GM12878 (cell line): ENCODE measurements around the gene KCNQ1. TPM values are rescaled to one million over a fixed set of nuclear protein-coding genes. Genes with fewer than 3 reads are reported as not detected.

ENCODE experiments used
- ATAC-seq: fragments of 200-7000 bp; cut with Tn5 transposase; 3 replicates; pipeline ENCODE4 v1.9.1; 2020; ENCODE audit warnings: mild to moderate bottlenecking, moderate library complexity
- BruUV-seq: library from RNA; stranded (reverse); fragments of 400-500 nt; replicated peaks from 2 replicates; lab custom pipeline; 2021; lab: Mats Ljungman, UMichigan
- CTCF ChIA-PET: fragments of 300-600 bp; sonication (Branson Sonifier 250); formaldehyde crosslinking; extraction: SDS; loops from one replicate; lab custom pipeline; 2021; ENCODE audit warnings: inconsistent platforms; lab: Yijun Ruan, JAX
- POLR2A ChIA-PET: fragments of 350-600 bp; formaldehyde crosslinking; extraction: SDS; loops from one replicate; lab custom pipeline; 2021; ENCODE audit warnings: inconsistent platforms; lab: Charles Lee
- RAD21 ChIA-PET: fragments of 300-600 bp; sonication (Branson Sonifier 250); formaldehyde crosslinking; loops from one replicate; lab custom pipeline; 2023; ENCODE audit warnings: antibody characterized with exemption; ENCODE audit not compliant: unreplicated experiment; lab: Charles Lee
- SMC1A ChIA-PET: fragments of 300-600 bp; sonication (Branson Sonifier 250); formaldehyde crosslinking; loops from one replicate; lab custom pipeline; 2023; ENCODE audit not compliant: unreplicated experiment, uncharacterized antibody; lab: Charles Lee
- DNase-seq: peaks from one replicate; pipeline ENCODE4 v3.0.0-alpha.2; 2011; ENCODE audit warnings: low read depth, low spot score
- FAIRE-seq: peaks from 3 replicates; lab custom pipeline; 2011; peaks lifted over from hg19 to GRCh38; lab: Jason Lieb, UNC
- H2AFZ ChIP-seq: 2 replicates; pipeline ENCODE4 v1.6.0; 2011; ENCODE audit warnings: low read depth, low read length, control low read depth; ENCODE audit not compliant: control insufficient read depth
- H3K27ac ChIP-seq: 2 replicates; pipeline ENCODE4 v1.5.1; 2011; ENCODE audit warnings: control low read depth; ENCODE audit not compliant: control insufficient read depth, insufficient read depth
- H3K27me3 ChIP-seq, 2 experiments: replicated peaks in 1 of 2; 2 replicates each; pipeline versions ENCODE4 v1.6.0 to v1.6.1; 2011; ENCODE audit warnings: low read length in 1 of 2; ENCODE audit not compliant: control insufficient read depth in 2 of 2, insufficient read depth in 2 of 2
- H3K36me3 ChIP-seq, 2 experiments: 2 replicates each; pipeline ENCODE4 v1.5.1; 2011; ENCODE audit warnings: low read length in 1 of 2; ENCODE audit not compliant: control insufficient read depth in 2 of 2, insufficient read depth in 2 of 2
- H3K4me1 ChIP-seq: 2 replicates; pipeline ENCODE4 v1.6.1; 2011; ENCODE audit warnings: mild to moderate bottlenecking, low read length, moderate library complexity, mixed read lengths; ENCODE audit not compliant: control insufficient read depth, insufficient read depth
- H3K4me2 ChIP-seq: 2 replicates; pipeline ENCODE4 v1.6.0; 2011; ENCODE audit warnings: control low read depth; ENCODE audit not compliant: control insufficient read depth, insufficient read depth
- H3K4me3 ChIP-seq: fragments of 200-600 bp; sonication (generic); 2 replicates; pipeline ENCODE4 v1.5.1; 2016
- H3K79me2 ChIP-seq: 2 replicates; pipeline ENCODE4 v1.6.0; 2011; ENCODE audit warnings: low read length; ENCODE audit not compliant: control insufficient read depth, insufficient read depth
- H3K9ac ChIP-seq: 2 replicates; pipeline ENCODE4 v1.8.0; 2011; ENCODE audit warnings: low read length, control low read depth, mixed read lengths; ENCODE audit not compliant: control insufficient read depth, insufficient read depth
- H3K9me3 ChIP-seq: replicated peaks from 3 replicates; pipeline ENCODE4 v1.5.1; 2011; ENCODE audit warnings: mild to moderate bottlenecking, low read length; ENCODE audit not compliant: control insufficient read depth, insufficient read depth
- H4K20me1 ChIP-seq: 2 replicates; pipeline ENCODE4 v1.6.0; 2011; ENCODE audit not compliant: control insufficient read depth, insufficient read depth
- ASH2L ChIP-seq: fragments of 300-600, 200-600 bp; sonication (generic); IDR thresholded peaks from 2 replicates; pipeline ENCODE4 v1.6.1; 2017; ENCODE audit warnings: low read depth, mild to moderate bottlenecking, borderline replicate concordance
- E2F8 ChIP-seq: fragments of 450-650 bp; IDR thresholded peaks from 2 replicates; pipeline ENCODE4 v1.6.1; 2018; ENCODE audit warnings: mild to moderate bottlenecking, low read depth, moderate library complexity; ENCODE audit not compliant: partially characterized antibody
- EED ChIP-seq: sonication (generic); IDR thresholded peaks from 2 replicates; pipeline ENCODE4 v1.6.1; 2016; ENCODE audit warnings: antibody characterized with exemption, low read depth
- GABPA ChIP-seq: IDR thresholded peaks from 2 replicates; pipeline ENCODE4 v1.6.1; 2014; ENCODE audit warnings: antibody characterized with exemption, low read depth, mild to moderate bottlenecking, inconsistent platforms
- HSF1 ChIP-seq: fragments of 150-350 bp; IDR thresholded peaks from 2 replicates; pipeline ENCODE4 v1.6.1; 2014; ENCODE audit warnings: mild to moderate bottlenecking, low read depth, low read length
- NFXL1 ChIP-seq: fragments of 450-650 bp; IDR thresholded peaks from 2 replicates; pipeline ENCODE4 v1.6.1; 2017; ENCODE audit warnings: antibody characterized with exemption, mild to moderate bottlenecking, borderline replicate concordance
- PBX3 ChIP-seq: IDR thresholded peaks from 2 replicates; pipeline ENCODE4 v1.6.1; 2011; ENCODE audit warnings: mild to moderate bottlenecking, low read depth, low read length, moderate library complexity; ENCODE audit not compliant: insufficient replicate concordance
- POU2F2 ChIP-seq: IDR thresholded peaks from 3 replicates; pipeline ENCODE4 v1.6.1; 2011; ENCODE audit warnings: low read depth, mild to moderate bottlenecking, low read length, borderline replicate concordance
- TCF12 ChIP-seq: IDR thresholded peaks from 2 replicates; pipeline ENCODE4 v1.6.1; 2011; ENCODE audit warnings: low read depth, mild to moderate bottlenecking, low read length
- ZSCAN29 ChIP-seq: fragments of 450-650 bp; IDR thresholded peaks from 2 replicates; pipeline ENCODE4 v1.6.1; 2017; ENCODE audit warnings: mild to moderate bottlenecking, moderate library complexity
- WGBS: methylation state at CpG from one replicate; pipeline ENCODE4 v1.1.6; 2016; ENCODE audit warnings: low lambda C conversion rate; ENCODE audit not compliant: insufficient replicate concordance, insufficient coverage; ENCODE audit errors: missing lambda C conversion rate; 5-methylcytosine and 5-hydroxymethylcytosine counted together
- in situ Hi-C: fragments of 300-500 bp; cut with MboI; formaldehyde crosslinking; loops from 9 replicates; pipeline ENCODE4 v1.14.3; 2018; ENCODE audit warnings: mixed read lengths
- intact Hi-C: fragments of 100-400 bp; cut with micrococcal nuclease; formaldehyde crosslinking; loops from one replicate; pipeline ENCODE4 v1.14.2; 2022; ENCODE audit not compliant: unreplicated experiment
- polyA plus RNA-seq, 11 experiments: library from polyadenylated mRNA; depleted of rRNA in 4 of 11; unstranded in 6 of 11; stranded (reverse) in 5 of 11; fragments of >200 nt; fragmentation: Nextera tagmentation in 4 of 11; fragmentation: Illumina TruSeq in 1 of 11; extraction: Ambion mirVana in 4 of 11; extraction: Trizol in 1 of 11; gene quantifications; 1 replicate in 1 of 11; 2 replicates in 10 of 11; pipeline versions ENCODE4 v1.2.1 to v1.2.3, GENCODE V29; 2011 to 2016; ENCODE audit warnings: inconsistent platforms in 2 of 11, missing spikeins in 2 of 11, low read depth in 1 of 11
- total RNA-seq, 4 experiments: library from RNA; depleted of rRNA in 3 of 4; stranded (reverse); fragments of >200 nt in 3 of 4; fragmentation: Illumina TruSeq in 1 of 4; extraction: Trizol in 1 of 4; gene quantifications; 2 replicates each; pipeline versions ENCODE4 v1.2.1 to v1.2.3, GENCODE V29; 2013 to 2021

KCNQ1 gene
- total and polyA plus RNA-seq, 10 of the 15 experiments (the other 5 are each of a cell fraction or from before 2014, with no cell fraction given) = 0.03 to 0.15 (median 0.12) TPM; not detected in 7

GRCh38 chr11:2580061-2580421 lies 135.2 kb downstream of the KCNQ1 start:
- 55% methylated on average over 10 of the region's 10 CpGs for WGBS
- no peak overlapping the region for H3K4me2 ChIP-seq
- ChIA-PET RAD21 (no interaction called here), CTCF (no interaction called here), SMC1A (no interaction called here), POLR2A (no interaction called here)
- intact Hi-C loops = no loop called here
- no peak overlapping the region for H2AFZ ChIP-seq
- no peak overlapping the region for H3K9ac ChIP-seq
- H3K4me1 ChIP-seq = no peaks in the 10 kb centered on the region
- H3K9me3 ChIP-seq = no peaks in the 10 kb centered on the region
- no peaks in the 10 kb centered on the region for H4K20me1 ChIP-seq
- no peak for DNase-seq
- no peak overlapping the region for H3K27ac ChIP-seq
- no peak for TF ChIP-seq NFXL1
- TF ChIP-seq PBX3 = no peak
- no peak for TF ChIP-seq POU2F2
- TF ChIP-seq ZSCAN29 = no peak
- no peak for TF ChIP-seq E2F8
- no peak for TF ChIP-seq ASH2L
- no peak for TF ChIP-seq HSF1
- no peak for TF ChIP-seq TCF12
- no peak for TF ChIP-seq GABPA
- TF ChIP-seq EED = no peak
- no peaks in the 10 kb centered on the region for H3K27me3 ChIP-seq
- no TSS peak for BruUV-seq
- H3K4me3 ChIP-seq = no peak overlapping the region
- in situ Hi-C loops = no loop called here
- no peaks in the 10 kb centered on the region for H3K36me3 ChIP-seq
- ATAC-seq = no peak
- no peaks in the 10 kb centered on the region for H3K79me2 ChIP-seq
- no peak for FAIRE-seq
